NCI-H69 (cell line): Measurements from ENCODE around the gene PRXL2B.
"Not testable (repeated sequence)": the region's sequence is repeated elsewhere in the genome, so short reads cannot be mapped to it uniquely, and the experiment has no call there.

Experiments
- DNase-seq: peaks from one replicate; lab custom pipeline; 2025; lab: John Stamatoyannopoulos, UW

Gene PRXL2B

GRCh38 chr1:2564006-2564814, 22.4 kb upstream of the PRXL2B start:
- no peak for DNase-seq

GRCh38 chr1:2564815-2565374, 21.7 kb upstream of the PRXL2B start:
- peak; percentile 25 for DNase-seq

GRCh38 chr1:2566101-2567045, 20.2 kb upstream of the PRXL2B start:
- no peak for DNase-seq

- DNase-seq, result no peak
Measured at GRCh38 chr1:2567083-2567679, 19.4 kb upstream of the PRXL2B start.

- not testable (repeated sequence) for DNase-seq
Measured at GRCh38 chr1:2568187-2568816, 18.3 kb upstream of the PRXL2B start.

- DNase-seq, result no peak
Measured at GRCh38 chr1:2569060-2569459, 17.5 kb upstream of the PRXL2B start.

GRCh38 chr1:2569703-2570102, 16.9 kb upstream of the PRXL2B start:
- not testable (repeated sequence) for DNase-seq

GRCh38 chr1:2570332-2570731, 16.2 kb upstream of the PRXL2B start:
- DNase-seq, result no peak

GRCh38 chr1:2571348-2571747, 15.2 kb upstream of the PRXL2B start:
- DNase-seq, result no peak

GRCh38 chr1:2573250-2573920, 13.2 kb upstream of the PRXL2B start:
- DNase-seq, result no peak

GRCh38 chr1:2574350-2574749, 12.2 kb upstream of the PRXL2B start:
- DNase-seq, result no peak

- no peak for DNase-seq
Measured at GRCh38 chr1:2575801-2576663, 10.5 kb upstream of the PRXL2B start.

- DNase-seq, result not testable (repeated sequence)
Measured at GRCh38 chr1:2577565-2578075, 9.0 kb upstream of the PRXL2B start.

- no peak for DNase-seq
Measured at GRCh38 chr1:2578758-2579118, 7.8 kb upstream of the PRXL2B start.

GRCh38 chr1:2580691-2581090, 5.9 kb upstream of the PRXL2B start:
- no peak for DNase-seq

- DNase-seq, result no peak
Measured at GRCh38 chr1:2582391-2582790, 4.2 kb upstream of the PRXL2B start.

GRCh38 chr1:2583331-2583791, 3.2 kb upstream of the PRXL2B start:
- no peak for DNase-seq

- peak; percentile 62 for DNase-seq
Measured at GRCh38 chr1:2583871-2584351, 2.7 kb upstream of the PRXL2B start.

- DNase-seq, result no peak
Measured at GRCh38 chr1:2584686-2585317, 1.8 kb upstream of the PRXL2B start.
